HFFc6 (cell line): ENCODE data around the gene HIBADH. TPM values are rescaled to one million over a fixed set of nuclear protein-coding genes. Genes with fewer than 3 reads are reported as not detected.

Experiments
- DNase-seq: peaks from one replicate; pipeline ENCODE4 v3.0.0-alpha.2; 2018
- H3K27ac Mint-ChIP-seq: 2 replicates; pipeline ENCODE4 v1.8.0; 2020; ENCODE audit warnings: mild to moderate bottlenecking, mixed read lengths
- H3K27me3 Mint-ChIP-seq: 2 replicates; pipeline ENCODE4 v1.8.0; 2021; ENCODE audit warnings: mild to moderate bottlenecking, moderate library complexity, mixed read lengths; ENCODE audit not compliant: insufficient read depth
- H3K36me3 Mint-ChIP-seq: 2 replicates; pipeline ENCODE4 v1.8.0; 2021; ENCODE audit warnings: low read depth, mixed read lengths
- H3K4me1 Mint-ChIP-seq: 2 replicates; pipeline ENCODE4 v1.8.0; 2020; ENCODE audit warnings: low read depth, mixed read lengths
- H3K4me3 Mint-ChIP-seq: 2 replicates; pipeline ENCODE4 v1.8.0; 2020; ENCODE audit warnings: mild to moderate bottlenecking, moderate library complexity, mixed read lengths
- H3K9me3 Mint-ChIP-seq: 2 replicates; pipeline ENCODE4 v1.8.0; 2020; ENCODE audit warnings: mild to moderate bottlenecking, mixed read lengths
- CTCF ChIP-seq: fragments of 200-600 bp; sonication (generic); IDR thresholded peaks from 2 replicates; pipeline ENCODE4 v1.5.0; 2021; ENCODE audit warnings: antibody characterized with exemption, mild to moderate bottlenecking
- total RNA-seq, 6 experiments: library from RNA; stranded (reverse); fragmentation: NEBNext Ultra II Directional; extraction: Animal tissue kit (Norgen Biotek cat#: 25700); gene quantifications; 2 replicates in 1 of 6; 3 replicates in 5 of 6; pipeline ENCODE4 v1.2.3, GENCODE V29; 2021

HIBADH gene
- total RNA-seq, 6 experiments from 2014 or later: 43.6 to 55.6 (median 47.3) TPM

DNA sequence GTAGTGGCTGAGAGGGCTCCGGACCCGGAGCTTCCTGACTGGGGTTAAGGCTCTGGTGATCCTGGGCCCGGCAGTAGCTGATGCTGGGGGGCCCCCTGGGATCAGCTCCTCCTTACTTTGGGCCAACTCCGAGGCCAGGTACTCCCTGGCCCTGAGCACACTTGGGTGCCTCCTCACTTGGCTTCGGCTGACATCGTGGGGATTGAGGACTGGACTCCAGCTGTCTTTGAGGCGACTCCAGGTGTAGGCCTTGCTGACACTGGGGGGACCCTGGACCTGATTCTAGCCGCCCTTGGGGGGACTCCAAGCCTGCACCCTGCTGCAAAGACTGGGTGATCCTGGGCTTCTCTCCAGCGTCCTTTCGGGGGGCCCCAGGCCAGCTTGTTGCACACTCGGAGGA, 170.5 kb downstream of the HIBADH start:
- no peaks in the 10 kb centered on the region for H3K36me3 Mint-ChIP-seq
- TF ChIP-seq CTCF: no peak

DNA sequence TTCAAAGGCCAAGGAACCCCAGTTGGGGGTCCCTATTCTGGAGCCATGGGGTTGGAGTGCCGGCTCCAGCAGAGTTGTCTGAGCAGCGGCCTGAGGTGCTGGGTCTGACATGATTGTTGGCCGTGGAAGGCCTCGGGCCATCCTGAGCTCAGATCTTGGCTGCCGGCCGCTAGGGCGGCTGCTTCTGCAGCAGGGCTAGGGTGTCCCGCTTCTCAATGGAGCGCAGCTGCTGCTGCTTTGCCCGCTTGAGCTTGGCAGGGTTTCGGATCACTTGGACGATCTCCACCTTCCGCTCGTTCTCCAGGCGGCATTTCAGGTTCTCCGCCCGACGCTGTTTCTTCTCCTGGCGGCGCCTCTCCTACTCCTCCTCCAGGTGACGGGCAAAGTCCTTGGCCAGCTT, 171.1 kb downstream of the HIBADH start:
- Mint-ChIP-seq H3K27ac (no peak overlapping the region), H3K4me1 (no peaks in the 10 kb centered on the region), H3K9me3 (no peaks in the 10 kb centered on the region), H3K4me3 (no peak overlapping the region), H3K36me3 (no peaks in the 10 kb centered on the region), H3K27me3 (peaks cover 28% of the 10 kb centered on the region)
- DNase-seq: no peak
- TF ChIP-seq CTCF: no peak

More for the DNA sequence above, 170.5 kb downstream of the HIBADH start:
- Mint-ChIP-seq H3K27ac (no peak overlapping the region), H3K4me3 (no peak overlapping the region), H3K9me3 (no peaks in the 10 kb centered on the region), H3K4me1 (no peaks in the 10 kb centered on the region), H3K27me3 (peaks cover 24% of the 10 kb centered on the region)
- DNase-seq: no peak

- Mint-ChIP-seq H3K9me3 (no peaks in the 10 kb centered on the region), H3K27me3 (peaks cover 29% of the 10 kb centered on the region), H3K4me3 (no peak overlapping the region), H3K4me1 (no peaks in the 10 kb centered on the region), H3K36me3 (no peaks in the 10 kb centered on the region), H3K27ac (no peak overlapping the region)
- TF ChIP-seq CTCF: no peak
- DNase-seq: no peak
These were observed 175.2 kb downstream of the HIBADH start for GRCh38 chr7:27487509-27487908.

- no peaks in the 10 kb centered on the region for H3K9me3 Mint-ChIP-seq
- no peak overlapping the region for H3K27ac Mint-ChIP-seq
These were observed 178.2 kb downstream of the HIBADH start for GRCh38 chr7:27484451-27484850.

DNA sequence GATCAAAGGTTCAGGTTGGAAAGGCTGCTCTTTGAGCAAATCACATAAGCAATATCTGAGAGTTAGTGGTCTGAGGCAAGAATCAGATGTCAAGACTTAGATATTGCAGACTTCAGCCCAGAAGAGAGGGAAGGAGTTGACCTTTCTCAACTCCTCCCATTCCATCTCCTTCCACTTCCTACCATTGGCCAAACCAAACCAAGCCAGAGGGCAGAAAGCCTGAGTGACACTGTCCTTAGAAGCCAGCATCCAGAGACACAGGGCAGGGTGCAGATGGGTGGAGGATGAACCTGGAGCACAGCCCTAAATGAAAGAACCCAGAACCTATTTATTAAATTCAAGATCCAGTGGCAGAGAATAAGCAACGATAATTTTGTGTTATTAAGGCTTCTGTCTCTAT, 180.5 kb downstream of the HIBADH start:
- no peak for TF ChIP-seq CTCF
- H3K36me3 Mint-ChIP-seq: no peaks in the 10 kb centered on the region
- no peak overlapping the region for H3K4me3 Mint-ChIP-seq
- H3K9me3 Mint-ChIP-seq: no peaks in the 10 kb centered on the region
- DNase-seq: no peak
- H3K4me1 Mint-ChIP-seq: no peaks in the 10 kb centered on the region
- no peak overlapping the region for H3K27ac Mint-ChIP-seq
- peaks cover 21% of the 10 kb centered on the region; the same call in 1 of the 2 replicates for H3K27me3 Mint-ChIP-seq

More at GRCh38 chr7:27484451-27484850, 178.2 kb downstream of the HIBADH start:
- Mint-ChIP-seq H3K4me1 (no peaks in the 10 kb centered on the region), H3K27me3 (peaks cover 33% of the 10 kb centered on the region), H3K4me3 (no peak overlapping the region), H3K36me3 (no peaks in the 10 kb centered on the region)
- TF ChIP-seq CTCF: no peak
- DNase-seq: no peak

- Mint-ChIP-seq H3K4me1 (peaks cover 14% of the 10 kb centered on the region), H3K9me3 (no peaks in the 10 kb centered on the region), H3K36me3 (no peaks in the 10 kb centered on the region), H3K27ac (no peak overlapping the region), H3K27me3 (peaks cover 16% of the 10 kb centered on the region), H3K4me3 (no peak overlapping the region)
- DNase-seq: no peak
- TF ChIP-seq CTCF: no peak
These were observed 184.1 kb downstream of the HIBADH start for GRCh38 chr7:27478556-27478955.
